Fibroblast of mammary gland (primary cell): ENCODE results near the gene MDH2.

Experiments used
- DNase-seq: peaks from one replicate; pipeline ENCODE4 v3.0.0-alpha.2; 2010; ENCODE audit warnings: low read depth
- H3K4me3 ChIP-seq: 2 replicates; pipeline ENCODE4 v1.5.1; 2011; ENCODE audit warnings: low read depth, mild to moderate bottlenecking, low read length, moderate library complexity; ENCODE audit not compliant: control insufficient read depth
- CTCF ChIP-seq: conservative IDR thresholded peaks from 2 replicates; pipeline ENCODE4 v1.5.1; 2011; ENCODE audit warnings: low read depth, low read length, inconsistent platforms; ENCODE audit not compliant: control insufficient read depth, insufficient read depth

The MDH2 gene

GRCh38 chr7:76064208-76064970 is 16.5 kb downstream of the MDH2 start:
- no peak overlapping the region for H3K4me3 ChIP-seq
- no peak for TF ChIP-seq CTCF
- DNase-seq: no peak

GRCh38 chr7:76065016-76065612 is 17.2 kb downstream of the MDH2 start:
- TF ChIP-seq CTCF: no peak
- no peak for DNase-seq
- no peak overlapping the region for H3K4me3 ChIP-seq

GRCh38 chr7:76066716-76067503 is 19.0 kb downstream of the MDH2 start:
- TF ChIP-seq CTCF: no peak
- DNase-seq: no peak
- no peak overlapping the region for H3K4me3 ChIP-seq

- DNase-seq: peak; percentile 95
- peak; percentile 56 for TF ChIP-seq CTCF
- no peak overlapping the region for H3K4me3 ChIP-seq
Measured at GRCh38 chr7:76069238-76069638, 21.3 kb downstream of the MDH2 start.

- TF ChIP-seq CTCF: no peak
- DNase-seq: peak; percentile 27
- no peak overlapping the region for H3K4me3 ChIP-seq
Measured at GRCh38 chr7:76071316-76072242, 23.7 kb downstream of the MDH2 start.
